GM19099 (cell line): ENCODE measurements around the gene PC.

ENCODE experiments used
- POLR2A ChIP-seq: IDR thresholded peaks from 3 replicates; pipeline ENCODE4 v1.6.1; 2011; ENCODE audit warnings: low read depth; ENCODE audit not compliant: insufficient read length; ENCODE audit errors: extremely low read depth

The PC gene

GRCh38 chr11:66958232-66958955, at the start of gene PC:
TSS of gene PC (minus strand) at chr11:66958383. CDS start at chr11:66872159, 86,224 bp downstream.
- no peak for TF ChIP-seq POLR2A

GRCh38 chr11:67007126-67007525, 48.9 kb upstream of the PC start:
- no peak for TF ChIP-seq POLR2A

- TF ChIP-seq POLR2A: no peak
Measured at GRCh38 chr11:67006029-67006884, 48.1 kb upstream of the PC start.

- no peak for TF ChIP-seq POLR2A
Measured at GRCh38 chr11:67002921-67003411, 44.8 kb upstream of the PC start.

- no peak for TF ChIP-seq POLR2A
Measured at GRCh38 chr11:67002297-67002913, 44.2 kb upstream of the PC start.

GRCh38 chr11:67001332-67001731, 43.1 kb upstream of the PC start:
- TF ChIP-seq POLR2A: no peak

GRCh38 chr11:66999555-66999954, 41.4 kb upstream of the PC start:
- TF ChIP-seq POLR2A: no peak

- TF ChIP-seq POLR2A: no peak
Measured at GRCh38 chr11:66996609-66997273, 38.6 kb upstream of the PC start.

- TF ChIP-seq POLR2A: no peak
Measured at GRCh38 chr11:66992041-66992440, 33.9 kb upstream of the PC start.

GRCh38 chr11:66987924-66988637, 29.9 kb upstream of the PC start:
- no peak for TF ChIP-seq POLR2A

GRCh38 chr11:66987158-66987620, 29.0 kb upstream of the PC start:
- TF ChIP-seq POLR2A: no peak

GRCh38 chr11:66986178-66986545, 28.0 kb upstream of the PC start:
- TF ChIP-seq POLR2A: no peak

GRCh38 chr11:66985508-66986177, 27.5 kb upstream of the PC start:
- no peak for TF ChIP-seq POLR2A
